Tibial artery (tissue), 4 donors: ENCODE data around the gene RAB37.

Experiments used
- DNase-seq, 2 donors: peaks; one replicate each; pipeline ENCODE4 v3.0.0-alpha.2; 2019
- H3K27ac ChIP-seq, 2 donors: fragments of 200-600 bp; sonication (generic) in 1 of 2; 1 replicate in 1 of 2; 2 replicates in 1 of 2; pipeline ENCODE4 v1.5.1; 2018 to 2019; ENCODE audit warnings: mild to moderate bottlenecking in 1 of 2
- H3K27me3 ChIP-seq, 2 donors: fragments of 200-600 bp; sonication (generic) in 1 of 2; one replicate each; pipeline versions ENCODE4 v1.5.1 to v1.6.0; 2016 to 2019
- H3K36me3 ChIP-seq, 3 donors: fragments of 200-600 bp; sonication (generic) in 2 of 3; one replicate each; pipeline ENCODE4 v1.5.1; 2016 to 2019; ENCODE audit warnings: mild to moderate bottlenecking in 2 of 3
- H3K4me1 ChIP-seq, 4 donors: fragments of 200-600 bp; sonication (generic) in 2 of 4; 1 replicate in 3 of 4; 2 replicates in 1 of 4; pipeline ENCODE4 v1.5.1; 2016 to 2019
- H3K4me3 ChIP-seq, 2 donors: fragments of 200-600 bp; sonication (generic) in 1 of 2; 1 replicate in 1 of 2; 2 replicates in 1 of 2; pipeline ENCODE4 v1.5.1; 2018 to 2019; ENCODE audit warnings: mild to moderate bottlenecking in 2 of 2
- H3K9me3 ChIP-seq, 3 donors: fragments of 200-600 bp; sonication (generic) in 1 of 3; one replicate each; pipeline ENCODE4 v1.5.1; 2016 to 2019
- intact Hi-C: fragments of 100-400 bp; cut with DNase I; formaldehyde crosslinking; loops from one replicate; pipeline ENCODE4 v1.15.0; 2023; ENCODE audit warnings: low total_unique reads
- TF ChIP-seq, protein P1 (sequence below), 2 experiments: fragments of 200-600 bp in 1 of 2; fragments of 450-650 bp in 1 of 2; IDR thresholded peaks; one replicate each; pipeline ENCODE4 v1.5.1; 2017 to 2019; ENCODE audit warnings: antibody characterized with exemption in 2 of 2, mild to moderate bottlenecking in 1 of 2, moderate library complexity in 1 of 2

The RAB37 gene

GRCh38 chr17:74780443-74781238 is 43.6 kb downstream of the RAB37 start:
- Histone ChIP-seq H3K27me3 (no peaks in the 10 kb centered on the region), H3K9me3 (no peaks in the 10 kb centered on the region), H3K36me3 (peaks cover 0 to 36% (median 0%) of the 10 kb centered on the region in 3 donors), H3K4me3 (no peak overlapping the region), H3K4me1 (peaks cover 0 to 17% (median 12%) of the 10 kb centered on the region in 4 donors), H3K27ac (no peak overlapping the region)
- intact Hi-C loops, result no loop called here
- TF ChIP-seq, protein P1, sequence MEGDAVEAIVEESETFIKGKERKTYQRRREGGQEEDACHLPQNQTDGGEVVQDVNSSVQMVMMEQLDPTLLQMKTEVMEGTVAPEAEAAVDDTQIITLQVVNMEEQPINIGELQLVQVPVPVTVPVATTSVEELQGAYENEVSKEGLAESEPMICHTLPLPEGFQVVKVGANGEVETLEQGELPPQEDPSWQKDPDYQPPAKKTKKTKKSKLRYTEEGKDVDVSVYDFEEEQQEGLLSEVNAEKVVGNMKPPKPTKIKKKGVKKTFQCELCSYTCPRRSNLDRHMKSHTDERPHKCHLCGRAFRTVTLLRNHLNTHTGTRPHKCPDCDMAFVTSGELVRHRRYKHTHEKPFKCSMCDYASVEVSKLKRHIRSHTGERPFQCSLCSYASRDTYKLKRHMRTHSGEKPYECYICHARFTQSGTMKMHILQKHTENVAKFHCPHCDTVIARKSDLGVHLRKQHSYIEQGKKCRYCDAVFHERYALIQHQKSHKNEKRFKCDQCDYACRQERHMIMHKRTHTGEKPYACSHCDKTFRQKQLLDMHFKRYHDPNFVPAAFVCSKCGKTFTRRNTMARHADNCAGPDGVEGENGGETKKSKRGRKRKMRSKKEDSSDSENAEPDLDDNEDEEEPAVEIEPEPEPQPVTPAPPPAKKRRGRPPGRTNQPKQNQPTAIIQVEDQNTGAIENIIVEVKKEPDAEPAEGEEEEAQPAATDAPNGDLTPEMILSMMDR (IDR thresholded peaks at IDR 0.05), result no peak
- DNase-seq, result no peak

DNA sequence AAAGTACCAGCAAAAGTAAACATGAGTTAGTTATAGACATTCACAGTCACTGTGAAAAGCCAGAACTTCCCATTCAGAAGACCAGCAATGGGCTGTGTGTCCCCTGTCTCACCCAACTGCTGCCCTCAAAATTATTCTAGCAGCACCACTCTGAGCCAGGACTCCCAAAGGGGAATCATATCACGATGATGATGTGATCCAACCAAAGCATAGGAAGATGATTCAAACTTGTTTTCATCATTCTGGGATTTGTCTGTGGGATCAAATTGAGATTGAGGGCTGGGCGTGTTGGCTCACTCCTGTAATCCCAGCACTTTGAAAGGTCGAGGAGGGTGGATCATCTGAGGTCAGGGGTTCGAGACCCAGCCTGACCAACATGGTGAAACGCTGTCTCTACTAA is 45.5 kb downstream of the RAB37 start:
- DNase-seq, result no peak
- no peak overlapping the region for H3K4me3 ChIP-seq
- H3K9me3 ChIP-seq, result no peaks in the 10 kb centered on the region
- H3K27ac ChIP-seq, result no peak overlapping the region
- H3K27me3 ChIP-seq, result no peaks in the 10 kb centered on the region
- H3K36me3 ChIP-seq, result peaks cover 0 to 46% (median 5%) of the 10 kb centered on the region in 3 donors
- H3K4me1 ChIP-seq, result peaks cover 0 to 4% (median 2%) of the 10 kb centered on the region in 4 donors
- TF ChIP-seq, protein P1 (IDR thresholded peaks at IDR 0.05), result no peak
- intact Hi-C loops, result no loop called here

DNA sequence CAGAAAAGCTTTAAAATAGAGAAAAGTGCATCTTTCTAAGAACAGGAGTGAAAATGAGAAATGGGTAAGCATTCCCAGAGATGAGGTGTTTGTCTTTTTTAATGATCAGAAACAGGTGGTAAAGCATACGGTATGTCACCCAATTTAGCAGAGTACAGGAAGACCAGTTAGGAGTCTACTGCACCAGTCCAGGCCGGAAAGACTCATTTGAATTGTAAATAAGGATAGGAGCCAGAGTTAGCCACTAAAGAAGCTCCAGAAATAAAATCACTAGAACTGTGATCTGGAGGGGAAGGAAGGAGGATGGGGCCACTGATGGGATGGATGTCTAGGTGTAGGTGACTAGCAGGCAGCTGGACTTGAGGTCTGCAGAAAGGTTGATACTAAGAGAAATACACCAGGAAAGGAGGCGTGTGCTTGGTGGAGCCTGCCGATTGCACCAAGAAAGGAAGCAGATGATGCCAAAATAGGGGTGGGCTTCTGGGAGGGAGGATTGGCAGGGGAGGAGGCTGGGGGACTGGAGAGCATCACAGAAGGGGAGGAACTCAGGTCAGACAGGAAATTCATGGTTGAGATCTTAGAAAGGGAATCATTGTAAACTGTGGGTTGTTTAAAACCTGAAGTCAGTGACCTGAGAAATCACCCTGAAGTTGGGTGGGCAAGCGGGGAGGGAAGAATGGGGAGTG is 47.2 kb downstream of the RAB37 start:
- no peak overlapping the region for H3K4me3 ChIP-seq
- H3K4me1 ChIP-seq, result no peaks in the 10 kb centered on the region
- H3K27ac ChIP-seq, result no peak overlapping the region
- no peaks in the 10 kb centered on the region for H3K27me3 ChIP-seq
- TF ChIP-seq, protein P1 (IDR thresholded peaks at IDR 0.05), result no peak
- H3K9me3 ChIP-seq, result no peaks in the 10 kb centered on the region
- intact Hi-C loops, result no loop called here
- peaks cover 5 to 60% (median 7%) of the 10 kb centered on the region in 3 donors for H3K36me3 ChIP-seq
- no peak for DNase-seq

- TF ChIP-seq, protein P1 (IDR thresholded peaks at IDR 0.05), result no peak
- no peak overlapping the region for H3K27ac ChIP-seq
- intact Hi-C loops, result no loop called here
- H3K4me1 ChIP-seq, result no peaks in the 10 kb centered on the region
- peaks cover 5 to 56% (median 12%) of the 10 kb centered on the region in 3 donors for H3K36me3 ChIP-seq
- no peaks in the 10 kb centered on the region for H3K9me3 ChIP-seq
- H3K4me3 ChIP-seq, result no peak overlapping the region
- DNase-seq, result no peak
- H3K27me3 ChIP-seq, result no peaks in the 10 kb centered on the region
These were observed 48.3 kb downstream of the RAB37 start for GRCh38 chr17:74785096-74785980.

- intact Hi-C loops, result no loop called here
- Histone ChIP-seq H3K9me3 (no peaks in the 10 kb centered on the region), H3K27ac (no peak overlapping the region), H3K4me3 (no peak overlapping the region), H3K27me3 (no peaks in the 10 kb centered on the region), H3K36me3 (peaks cover 5 to 56% (median 13%) of the 10 kb centered on the region in 3 donors), H3K4me1 (no peaks in the 10 kb centered on the region)
- no peak for DNase-seq
- TF ChIP-seq, protein P1 (IDR thresholded peaks at IDR 0.05), result no peak
These were observed 48.9 kb downstream of the RAB37 start for GRCh38 chr17:74785981-74786360.
